BLaER1 (cell line): ENCODE results near the gene BRAF.
A peak's percentile ranks its signal among the peaks of the same experiment; 100 is the strongest.
"Not testable (repeated sequence)": the region's sequence is repeated elsewhere in the genome, so short reads cannot be mapped to it uniquely, and the experiment has no call there.

ENCODE experiments used
- H3K27ac ChIP-seq: shearing (Covaris generic); formaldehyde crosslinking; 2 replicates; pipeline ENCODE4 v1.8.1; 2022
- H3K27me3 ChIP-seq: shearing (Covaris generic); formaldehyde crosslinking; 2 replicates; pipeline ENCODE4 v1.8.1; 2022
- H3K36me3 ChIP-seq: shearing (Covaris generic); formaldehyde crosslinking; 2 replicates; pipeline ENCODE4 v1.8.1; 2022
- H3K4me1 ChIP-seq: shearing (Covaris generic); formaldehyde crosslinking; 2 replicates; pipeline ENCODE4 v1.8.1; 2022
- H3K4me2 ChIP-seq: shearing (Covaris generic); formaldehyde crosslinking; 2 replicates; pipeline ENCODE4 v1.8.1; 2022
- H3K4me3 ChIP-seq: shearing (Covaris generic); formaldehyde crosslinking; 2 replicates; pipeline ENCODE4 v1.8.1; 2022
- H3K9ac ChIP-seq: shearing (Covaris generic); formaldehyde crosslinking; 2 replicates; pipeline ENCODE4 v1.8.1; 2022
- H3K9me3 ChIP-seq: shearing (Covaris generic); formaldehyde crosslinking; 2 replicates; pipeline ENCODE4 v1.8.1; 2022
- H4K20me1 ChIP-seq: shearing (Covaris generic); formaldehyde crosslinking; 2 replicates; pipeline ENCODE4 v1.8.1; 2022
- Cebpa-rat ChIP-seq: shearing (Covaris generic); IDR thresholded peaks from 2 replicates; pipeline ENCODE4 v1.8.1; 2022

BRAF gene

DNA sequence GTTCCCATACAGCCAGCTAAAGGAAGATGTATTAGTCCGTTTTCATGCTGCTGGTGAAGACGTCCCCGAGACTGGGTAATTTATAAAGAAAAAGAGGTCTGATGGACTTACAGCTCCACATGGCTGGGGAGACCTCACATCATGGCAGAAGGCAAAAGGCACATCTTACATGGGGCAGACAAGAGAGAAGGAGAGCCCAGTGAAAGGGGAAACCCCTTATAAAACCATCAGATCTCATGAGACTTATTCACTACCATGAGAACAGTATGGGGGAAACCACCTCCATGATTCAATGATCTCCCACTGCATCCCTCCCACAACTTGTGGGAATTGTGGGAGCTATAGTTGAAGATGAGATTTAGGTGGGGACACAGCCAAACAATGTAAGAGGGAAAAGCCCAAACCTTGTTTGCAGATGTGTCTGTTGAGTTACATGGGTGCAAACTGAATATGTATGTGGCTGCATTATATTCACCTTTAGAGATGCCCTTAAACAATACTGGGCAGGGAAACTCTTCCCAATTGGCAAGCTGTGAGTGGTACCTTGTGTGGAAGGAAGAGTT lies 13.1 kb upstream of the BRAF start:
- H3K4me3 ChIP-seq: no peak overlapping the region
- no peaks in the 10 kb centered on the region for H3K4me1 ChIP-seq
- no peak overlapping the region for H3K9ac ChIP-seq
- no peaks in the 10 kb centered on the region for H3K36me3 ChIP-seq
- H3K4me2 ChIP-seq: no peak overlapping the region
- H3K27me3 ChIP-seq: no peaks in the 10 kb centered on the region
- no peaks in the 10 kb centered on the region for H4K20me1 ChIP-seq
- no peaks in the 10 kb centered on the region for H3K9me3 ChIP-seq
- TF ChIP-seq Cebpa-rat: no peak
- no peak overlapping the region for H3K27ac ChIP-seq

DNA sequence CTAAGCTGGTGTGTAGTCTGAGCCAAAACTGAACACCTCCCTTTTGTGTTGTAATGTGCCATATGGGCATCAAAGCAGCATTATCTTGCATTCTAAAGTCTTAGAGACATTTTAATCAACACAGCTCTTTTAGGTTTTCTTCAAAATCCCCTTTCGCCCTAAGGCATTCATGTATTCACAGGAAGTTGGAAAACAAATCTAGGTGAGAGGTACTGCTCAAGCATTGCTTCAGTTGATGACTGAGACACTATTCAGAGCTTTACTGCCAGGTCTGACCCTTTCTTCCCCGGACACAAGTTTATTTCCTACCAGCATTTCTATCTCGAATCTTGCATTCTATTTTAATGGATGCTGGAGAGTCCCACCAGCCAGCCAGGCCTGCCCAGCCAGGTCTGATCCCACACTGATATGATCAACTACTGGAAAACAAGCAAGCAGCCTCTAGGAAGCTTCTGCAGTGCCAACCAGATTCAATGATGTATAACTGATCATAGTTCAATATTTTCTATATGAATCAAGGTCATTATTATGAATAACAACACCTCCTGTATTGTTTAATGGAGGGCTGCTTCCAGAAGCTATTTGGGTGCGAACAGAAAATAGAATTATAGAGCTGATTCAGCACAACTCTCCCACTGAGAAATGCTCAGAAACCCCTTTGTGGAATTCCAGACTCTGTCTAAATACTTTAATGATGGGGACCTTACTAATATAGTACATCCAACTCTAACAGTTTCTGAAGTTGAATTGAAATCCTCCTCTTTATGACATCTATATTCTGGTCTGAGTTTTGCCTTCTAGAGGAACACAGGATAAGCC lies 4.0 kb upstream of the BRAF start:
- no peak overlapping the region for H3K9ac ChIP-seq
- no peak overlapping the region for H3K27ac ChIP-seq
- TF ChIP-seq Cebpa-rat: no peak

DNA sequence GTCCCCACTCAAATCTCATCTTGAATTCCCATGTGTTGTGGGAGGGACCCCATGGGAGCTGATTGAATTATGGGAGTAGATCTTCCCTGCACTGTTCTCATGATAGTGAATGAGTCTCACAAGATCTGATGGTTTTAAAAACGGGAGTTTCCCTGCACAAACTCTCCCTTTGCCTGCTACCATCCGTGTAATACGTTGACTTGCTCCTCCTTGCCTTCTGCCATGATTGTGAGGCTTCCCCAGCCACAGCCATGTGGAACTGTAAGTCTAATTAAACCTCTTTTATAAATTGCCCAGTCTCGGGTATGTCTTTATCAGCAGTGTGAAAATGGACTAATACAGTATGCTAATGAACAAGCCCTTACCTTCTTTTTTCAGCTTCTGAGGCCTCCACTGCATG lies 3.2 kb upstream of the BRAF start:
- not testable (repeated sequence) for H3K4me2 ChIP-seq, H3K27me3 ChIP-seq, H3K27ac ChIP-seq

More for the DNA sequence above, 4.0 kb upstream of the BRAF start:
- no peak overlapping the region for H3K4me2 ChIP-seq
- no peaks in the 10 kb centered on the region for H3K9me3 ChIP-seq
- H3K4me1 ChIP-seq: peaks cover 6% of the 10 kb centered on the region
- no peak overlapping the region for H3K4me3 ChIP-seq
- H3K27me3 ChIP-seq: no peaks in the 10 kb centered on the region
- peaks cover under 1% of the 10 kb centered on the region; the same call in 1 of the 2 replicates for H4K20me1 ChIP-seq
- no peaks in the 10 kb centered on the region for H3K36me3 ChIP-seq

GRCh38 chr7:140927351-140927750 lies 2.6 kb upstream of the BRAF start:
- TF ChIP-seq Cebpa-rat: no peak
- H3K4me3 ChIP-seq: no peak overlapping the region
- H4K20me1 ChIP-seq: peaks cover 14% of the 10 kb centered on the region
- H3K9me3 ChIP-seq: no peaks in the 10 kb centered on the region
- no peak overlapping the region for H3K4me2 ChIP-seq
- H3K27ac ChIP-seq: no peak overlapping the region
- peaks cover 20% of the 10 kb centered on the region for H3K4me1 ChIP-seq
- no peaks in the 10 kb centered on the region for H3K27me3 ChIP-seq
- H3K36me3 ChIP-seq: no peaks in the 10 kb centered on the region
- H3K9ac ChIP-seq: no peak overlapping the region

More for the DNA sequence above, 3.2 kb upstream of the BRAF start:
- not testable (repeated sequence) for H3K4me3 ChIP-seq, H3K36me3 ChIP-seq, H3K9me3 ChIP-seq, H3K9ac ChIP-seq, H4K20me1 ChIP-seq
- H3K4me1 ChIP-seq: peaks cover 14% of the 10 kb centered on the region

- Histone ChIP-seq H3K27me3 (no peaks in the 10 kb centered on the region), H3K4me1 (peaks cover 26% of the 10 kb centered on the region), H4K20me1 (peaks cover 20% of the 10 kb centered on the region), H3K36me3 (no peaks in the 10 kb centered on the region), H3K9ac (no peak overlapping the region), H3K4me2 (no peak overlapping the region), H3K27ac (no peak overlapping the region), H3K4me3 (no peak overlapping the region), H3K9me3 (no peaks in the 10 kb centered on the region)
- no peak for TF ChIP-seq Cebpa-rat
Measured at GRCh38 chr7:140926021-140926817, 1.5 kb upstream of the BRAF start.

DNA sequence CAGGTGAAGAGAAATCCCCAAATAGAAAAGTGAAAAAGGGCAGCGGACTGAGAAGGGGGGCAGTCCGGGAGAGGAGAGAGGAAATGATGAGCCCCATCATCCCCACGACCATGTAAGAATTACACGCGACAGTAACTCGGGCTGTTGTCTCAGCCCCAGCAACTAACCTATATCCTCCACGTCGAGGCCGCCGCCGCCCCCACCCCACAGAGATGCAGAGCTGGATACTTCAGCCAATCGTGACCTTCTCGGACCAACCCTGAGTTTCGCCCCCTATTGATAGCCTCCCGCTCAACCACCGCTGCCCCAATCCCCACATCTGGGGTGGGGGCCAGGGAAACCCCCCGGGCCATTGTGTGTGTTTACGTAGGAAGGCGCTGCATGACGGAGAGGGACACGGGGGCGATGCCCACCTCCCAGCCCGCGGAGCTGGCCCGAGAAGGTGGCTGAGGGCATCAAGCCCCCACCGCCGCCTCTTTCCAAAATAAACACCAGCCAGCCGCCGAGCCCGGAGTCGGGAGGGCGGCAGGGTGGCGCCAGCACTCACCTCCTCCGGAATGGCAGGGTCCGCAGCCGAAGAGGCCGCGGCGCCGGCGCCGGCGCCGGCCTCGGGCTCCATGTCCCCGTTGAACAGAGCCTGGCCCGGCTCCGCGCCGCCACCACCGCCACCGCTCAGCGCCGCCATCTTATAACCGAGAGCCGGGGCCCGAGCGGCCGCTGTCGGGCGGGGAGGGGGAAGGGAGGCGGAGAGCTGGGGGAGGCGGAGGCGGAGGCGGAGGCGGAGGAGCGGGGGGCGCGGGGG lies 509 bp downstream of the BRAF start:
- peak overlapping the region; percentile 98 for H3K27ac ChIP-seq
- peak overlapping the region; percentile 98 for H3K9ac ChIP-seq

GRCh38 chr7:140923358-140924006 lies 1.2 kb downstream of the BRAF start:
- peaks cover 42% of the 10 kb centered on the region for H4K20me1 ChIP-seq
- no peaks in the 10 kb centered on the region for H3K27me3 ChIP-seq
- H3K4me1 ChIP-seq: peaks cover 26% of the 10 kb centered on the region
- peaks cover 5% of the 10 kb centered on the region; the same call in 1 of the 2 replicates for H3K36me3 ChIP-seq
- H3K4me3 ChIP-seq: peak overlapping the region; percentile 97
- H3K27ac ChIP-seq: peak overlapping the region; percentile 98
- TF ChIP-seq Cebpa-rat: no peak
- H3K4me2 ChIP-seq: peak overlapping the region; percentile 84
- peaks cover 8% of the 10 kb centered on the region for H3K9me3 ChIP-seq
- peak overlapping the region; percentile 98 for H3K9ac ChIP-seq

More for the DNA sequence above, 509 bp downstream of the BRAF start:
- no peaks in the 10 kb centered on the region for H3K27me3 ChIP-seq
- peaks cover 26% of the 10 kb centered on the region for H3K4me1 ChIP-seq
- no peaks in the 10 kb centered on the region for H3K36me3 ChIP-seq
- TF ChIP-seq Cebpa-rat: no peak
- 0 out of 2 replicates have a peak, but pooled peaks cover under 1% of the 10 kb centered on the region for H3K9me3 ChIP-seq
- peak overlapping the region; percentile 97 for H3K4me3 ChIP-seq
- peaks cover 36% of the 10 kb centered on the region for H4K20me1 ChIP-seq
- peak overlapping the region; percentile 84 for H3K4me2 ChIP-seq

GRCh38 chr7:140922741-140923345 lies 1.9 kb downstream of the BRAF start:
- Histone ChIP-seq H3K36me3 (peaks cover 10% of the 10 kb centered on the region), H3K4me3 (no peak overlapping the region), H4K20me1 (peaks cover 49% of the 10 kb centered on the region), H3K4me1 (peaks cover 26% of the 10 kb centered on the region), H3K9ac (no peak overlapping the region), H3K27me3 (no peaks in the 10 kb centered on the region), H3K4me2 (peak overlapping the region; percentile 84), H3K27ac (no peak overlapping the region), H3K9me3 (peaks cover 14% of the 10 kb centered on the region)
- no peak for TF ChIP-seq Cebpa-rat
